Activated T-helper 2 cell treated with anti-CD3 and anti-CD28 coated beads, Interferon-gamma antibody, Interleukin-2, Interleukin-4, amounts not matched to agents 10 μg/mL and 5 μg/mL and 100 μg/mL, durations not matched to agents 14 hours and 24 hours and 36 hours (primary cell): ENCODE results near the gene SLC66A1. TPM values are rescaled to one million over a fixed set of nuclear protein-coding genes. Genes with fewer than 3 reads are reported as not detected.

Experiments used
- DNase-seq: peaks from one replicate; pipeline ENCODE4 v3.0.0; 2021; ENCODE audit warnings: low spot score
- H3K27ac Mint-ChIP-seq: one replicate; pipeline ENCODE4 v1.8.0; 2021; ENCODE audit warnings: mixed read lengths
- H3K27me3 Mint-ChIP-seq: one replicate; pipeline ENCODE4 v1.8.0; 2021; ENCODE audit warnings: low read depth, mixed read lengths
- H3K36me3 Mint-ChIP-seq: one replicate; pipeline ENCODE4 v1.8.0; 2021; ENCODE audit warnings: low read depth, mixed read lengths
- H3K4me1 Mint-ChIP-seq: one replicate; pipeline ENCODE4 v1.8.0; 2021; ENCODE audit warnings: low read depth, mixed read lengths
- H3K4me3 Mint-ChIP-seq: one replicate; pipeline ENCODE4 v1.8.0; 2021; ENCODE audit warnings: low read depth, mild to moderate bottlenecking, moderate library complexity, mixed read lengths
- H3K9me3 Mint-ChIP-seq: one replicate; pipeline ENCODE4 v1.8.0; 2021; ENCODE audit warnings: mixed read lengths
- intact Hi-C: fragments of 100-400 bp; cut with micrococcal nuclease; formaldehyde crosslinking; loops from one replicate; pipeline ENCODE4 v1.15.1; 2023
- total RNA-seq: library from RNA; stranded (reverse); gene quantifications from 2 replicates; pipeline ENCODE4 v1.2.3, GENCODE V29; 2022

Gene SLC66A1
- total RNA-seq, 1 donor from 2014 or later, result 12.1 TPM

DNA sequence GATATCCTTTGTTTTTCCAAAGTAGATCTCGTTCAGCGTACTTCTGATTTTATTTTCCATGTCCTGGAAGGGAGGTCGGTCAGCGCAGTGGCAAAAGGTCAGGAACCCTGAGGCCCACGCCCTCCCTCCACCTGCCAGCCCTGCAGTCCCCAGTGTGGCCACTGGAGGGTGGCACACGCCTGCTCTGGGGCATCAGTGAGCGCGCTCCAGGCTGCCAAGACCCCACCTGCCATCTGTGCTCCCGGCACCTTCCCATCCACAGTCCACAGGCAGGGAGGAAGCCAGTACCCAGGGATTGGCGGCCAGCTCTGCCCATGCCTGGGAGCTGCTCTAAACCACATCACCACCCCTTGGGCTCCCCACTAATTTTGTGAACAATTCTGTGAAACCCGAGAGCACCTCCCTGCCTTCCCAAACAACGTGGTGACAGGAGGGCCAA, 32.3 kb downstream of the SLC66A1 start:
- no peak overlapping the region for H3K27ac Mint-ChIP-seq
- DNase-seq, result peak; percentile 29
- H3K36me3 Mint-ChIP-seq, result peaks cover 49% of the 10 kb centered on the region

DNA sequence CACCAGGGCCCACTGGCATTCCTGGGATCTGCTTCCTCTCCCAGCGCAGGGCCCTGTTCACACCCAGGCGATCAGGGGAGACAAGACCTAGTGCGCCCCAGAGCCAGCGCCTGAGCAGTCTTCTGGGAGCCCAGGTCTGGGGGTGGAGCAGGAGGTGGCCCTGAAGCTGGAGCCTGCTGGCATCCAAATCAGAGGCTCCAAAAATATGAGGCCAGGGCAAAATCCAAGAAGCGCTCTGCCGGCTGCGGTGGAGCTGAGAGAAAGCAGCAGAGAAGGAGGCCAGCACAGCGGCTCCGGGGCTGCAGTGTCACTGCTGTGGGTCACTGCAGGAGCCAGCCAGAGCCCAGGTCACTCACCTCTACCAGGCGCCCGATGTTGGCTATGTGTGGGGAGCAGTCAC, 32.7 kb downstream of the SLC66A1 start:
- DNase-seq, result no peak
- H3K27me3 Mint-ChIP-seq, result no peaks in the 10 kb centered on the region
- no peak overlapping the region for H3K27ac Mint-ChIP-seq
- no peak overlapping the region for H3K4me3 Mint-ChIP-seq
- H3K4me1 Mint-ChIP-seq, result peaks cover 5% of the 10 kb centered on the region
- H3K9me3 Mint-ChIP-seq, result no peaks in the 10 kb centered on the region
- H3K36me3 Mint-ChIP-seq, result peaks cover 48% of the 10 kb centered on the region
- intact Hi-C loops, result loop anchor here (5.0 kb wide), 2 partner anchors 237 to 307 kb away; no protein-coding TSS in a partner anchor

More for the DNA sequence above, 32.3 kb downstream of the SLC66A1 start:
- no peak overlapping the region for H3K4me3 Mint-ChIP-seq
- no peaks in the 10 kb centered on the region for H3K27me3 Mint-ChIP-seq
- no peaks in the 10 kb centered on the region for H3K9me3 Mint-ChIP-seq
- H3K4me1 Mint-ChIP-seq, result peaks cover 5% of the 10 kb centered on the region
- intact Hi-C loops, result loop anchor here (5.0 kb wide), 2 partner anchors 238 to 308 kb away; no protein-coding TSS in a partner anchor

DNA sequence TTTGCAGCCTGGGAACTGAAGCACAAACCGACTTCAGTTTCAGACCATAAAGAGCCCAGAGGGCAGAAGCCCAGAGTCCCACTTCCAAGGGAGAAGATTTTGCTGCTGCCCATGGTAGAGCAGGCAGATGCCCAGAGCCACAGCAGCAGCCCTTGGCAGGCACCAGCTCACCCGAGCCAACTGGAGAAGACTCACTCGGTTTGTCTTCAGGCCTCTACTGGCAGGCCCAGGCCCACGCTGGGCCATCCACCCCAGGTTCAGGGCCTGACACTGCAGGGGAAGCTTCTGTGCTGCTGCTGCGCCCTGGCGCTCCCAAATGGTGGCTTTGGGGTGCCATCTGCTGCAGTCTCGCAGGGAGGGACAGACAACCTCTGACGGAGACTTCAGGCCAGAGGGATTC, 33.3 kb downstream of the SLC66A1 start:
- intact Hi-C loops, result no loop called here
- no peaks in the 10 kb centered on the region for H3K27me3 Mint-ChIP-seq
- no peak for DNase-seq
- H3K4me1 Mint-ChIP-seq, result peaks cover 5% of the 10 kb centered on the region
- H3K27ac Mint-ChIP-seq, result no peak overlapping the region
- H3K4me3 Mint-ChIP-seq, result no peak overlapping the region
- H3K36me3 Mint-ChIP-seq, result peaks cover 51% of the 10 kb centered on the region
- H3K9me3 Mint-ChIP-seq, result no peaks in the 10 kb centered on the region

DNA sequence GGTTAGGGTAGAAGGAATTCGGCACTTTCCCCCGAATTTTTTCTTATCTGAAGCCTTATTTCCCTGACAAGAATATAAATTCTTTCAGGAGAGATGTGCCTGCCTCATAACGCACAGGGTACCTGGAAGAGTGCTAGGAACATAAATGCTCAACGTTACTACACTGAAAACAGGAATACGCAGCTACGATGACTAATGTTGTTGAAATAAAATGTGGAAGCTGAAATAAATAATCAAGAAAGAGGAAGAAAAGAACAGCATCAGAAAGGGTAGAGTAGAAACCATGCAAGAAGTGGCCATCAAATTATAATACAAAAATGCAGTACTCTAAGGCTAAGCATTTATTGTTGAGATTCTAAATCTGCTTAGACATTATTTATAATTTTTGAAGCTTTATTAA, 33.9 kb downstream of the SLC66A1 start:
- intact Hi-C loops, result no loop called here
- no peak overlapping the region for H3K27ac Mint-ChIP-seq
- H3K4me1 Mint-ChIP-seq, result peaks cover 4% of the 10 kb centered on the region
- H3K27me3 Mint-ChIP-seq, result no peaks in the 10 kb centered on the region
- no peak for DNase-seq
- H3K9me3 Mint-ChIP-seq, result no peaks in the 10 kb centered on the region
- no peak overlapping the region for H3K4me3 Mint-ChIP-seq
- peaks cover 48% of the 10 kb centered on the region for H3K36me3 Mint-ChIP-seq

DNA sequence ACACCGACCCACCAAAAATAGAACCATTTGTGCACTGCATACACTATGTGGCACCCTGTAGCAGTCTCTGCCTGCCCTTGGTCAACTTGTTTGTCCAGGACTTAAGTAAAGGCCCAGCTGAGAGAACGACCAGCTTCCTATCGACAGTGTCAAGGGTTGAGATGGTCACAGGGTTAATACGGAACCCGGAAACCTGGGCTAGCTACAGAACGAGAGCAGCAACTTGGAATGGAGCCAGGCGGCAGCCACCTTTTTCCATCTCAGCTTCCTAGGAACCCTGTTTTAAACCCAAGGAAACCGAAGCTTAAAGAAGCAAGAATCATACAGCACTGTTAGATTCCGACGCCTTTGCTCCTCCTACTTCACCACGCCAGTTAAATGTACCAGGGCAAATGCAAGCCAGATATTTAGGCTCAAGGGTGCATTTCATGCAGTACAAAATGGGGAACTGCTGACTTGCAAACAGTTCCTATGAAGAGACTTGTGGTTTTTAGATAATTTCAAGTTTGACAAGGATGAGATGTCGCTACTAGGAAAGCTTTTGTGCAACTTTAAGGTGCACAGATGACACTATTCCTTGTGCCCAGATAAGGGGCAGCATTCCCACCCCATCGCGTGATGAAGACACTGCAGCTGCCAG, 35.5 kb downstream of the SLC66A1 start:
- Mint-ChIP-seq H3K27ac (peak overlapping the region; percentile 33), H3K4me1 (no peaks in the 10 kb centered on the region), H3K36me3 (peaks cover 45% of the 10 kb centered on the region), H3K9me3 (no peaks in the 10 kb centered on the region), H3K4me3 (no peak overlapping the region), H3K27me3 (no peaks in the 10 kb centered on the region)
- intact Hi-C loops, result no loop called here
- DNase-seq, result no peak

DNA sequence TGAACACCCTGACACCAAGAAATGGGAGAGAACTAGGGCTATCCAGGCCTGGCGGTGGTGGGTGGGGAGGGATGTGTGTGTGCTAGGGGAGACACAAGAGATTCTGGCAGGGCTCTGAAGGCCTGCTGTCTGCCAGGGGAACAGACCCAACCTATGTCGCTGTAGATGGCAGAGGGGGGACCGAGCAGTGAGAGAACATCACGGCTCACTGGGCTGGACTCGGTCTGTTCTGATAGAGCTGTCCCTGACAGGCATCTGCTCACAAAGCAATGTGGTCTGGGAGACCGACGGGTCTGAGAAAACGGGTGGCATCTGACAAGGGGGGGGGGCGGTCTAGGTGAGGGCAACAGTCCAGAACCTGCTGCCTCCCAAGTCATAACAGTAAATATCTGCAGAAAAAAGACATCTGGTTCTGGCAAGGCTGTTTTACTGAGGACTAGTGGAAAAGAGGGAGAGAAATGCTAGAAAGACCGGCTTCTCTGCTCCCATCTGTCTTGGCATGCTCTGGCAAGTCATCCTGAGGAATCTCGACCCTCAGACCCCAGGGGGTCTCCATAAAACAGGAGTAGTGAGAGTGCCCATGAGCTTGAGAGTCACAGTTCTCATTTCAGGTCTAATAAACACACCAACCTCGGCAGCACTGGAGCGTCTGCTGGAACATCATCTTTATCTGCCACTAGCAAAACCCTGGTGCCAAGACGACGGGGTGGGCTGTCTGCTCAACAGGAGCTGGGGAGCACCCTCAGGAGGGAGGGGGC, 36.5 kb downstream of the SLC66A1 start:
- Mint-ChIP-seq H3K27me3 (no peaks in the 10 kb centered on the region), H3K4me1 (no peaks in the 10 kb centered on the region), H3K9me3 (no peaks in the 10 kb centered on the region), H3K4me3 (no peak overlapping the region), H3K36me3 (peaks cover 46% of the 10 kb centered on the region), H3K27ac (peak overlapping the region; percentile 22)
- no peak for DNase-seq
- intact Hi-C loops, result no loop called here

DNA sequence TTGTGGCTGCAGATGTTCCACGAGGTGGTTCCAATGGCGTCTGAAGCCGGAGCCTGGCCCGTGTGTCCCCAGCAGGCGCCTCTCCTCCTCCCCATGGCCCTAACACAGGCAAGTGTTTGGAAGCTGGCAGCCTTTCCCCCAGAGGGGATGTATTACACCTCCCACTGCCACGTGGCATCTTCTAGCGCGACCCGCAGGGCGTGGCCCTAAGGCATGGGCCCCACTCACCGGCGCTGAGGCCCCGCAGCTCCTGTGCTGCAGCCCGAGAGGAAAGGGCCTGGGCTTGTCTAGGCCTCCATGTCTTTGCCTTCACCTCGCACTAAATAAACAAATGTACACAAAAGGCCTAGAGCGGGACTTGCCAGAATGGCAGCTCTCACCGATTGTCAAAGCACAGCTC, 37.9 kb downstream of the SLC66A1 start:
- Mint-ChIP-seq H3K27ac (no peak overlapping the region), H3K27me3 (no peaks in the 10 kb centered on the region), H3K9me3 (no peaks in the 10 kb centered on the region), H3K4me1 (no peaks in the 10 kb centered on the region), H3K4me3 (no peak overlapping the region), H3K36me3 (peaks cover 44% of the 10 kb centered on the region)
- intact Hi-C loops, result no loop called here
- DNase-seq, result no peak

DNA sequence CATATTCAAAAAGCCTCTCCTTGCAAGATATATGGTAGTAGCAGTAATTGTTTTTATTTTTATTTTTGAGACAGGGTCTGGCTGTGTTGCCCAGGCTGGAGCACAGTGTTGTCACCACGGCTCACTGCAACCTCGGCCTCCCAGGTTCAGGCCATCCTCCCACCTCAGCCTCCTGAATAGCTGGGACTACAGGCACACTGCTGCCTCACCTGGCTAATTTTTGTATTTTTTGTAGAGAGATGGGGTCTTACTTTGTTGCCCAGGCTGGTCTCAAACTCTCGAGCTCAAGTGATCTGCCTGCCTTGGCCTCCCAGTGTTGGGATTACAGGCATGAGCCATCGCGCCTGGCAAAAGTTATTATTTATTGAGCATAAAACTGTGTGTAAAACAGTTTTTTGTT, 38.4 kb downstream of the SLC66A1 start:
- Mint-ChIP-seq H3K4me1 (no peaks in the 10 kb centered on the region), H3K27ac (no peak overlapping the region), H3K36me3 (peaks cover 48% of the 10 kb centered on the region), H3K27me3 (no peaks in the 10 kb centered on the region), H3K9me3 (no peaks in the 10 kb centered on the region), H3K4me3 (no peak overlapping the region)
- DNase-seq, result no peak
- intact Hi-C loops, result no loop called here

DNA sequence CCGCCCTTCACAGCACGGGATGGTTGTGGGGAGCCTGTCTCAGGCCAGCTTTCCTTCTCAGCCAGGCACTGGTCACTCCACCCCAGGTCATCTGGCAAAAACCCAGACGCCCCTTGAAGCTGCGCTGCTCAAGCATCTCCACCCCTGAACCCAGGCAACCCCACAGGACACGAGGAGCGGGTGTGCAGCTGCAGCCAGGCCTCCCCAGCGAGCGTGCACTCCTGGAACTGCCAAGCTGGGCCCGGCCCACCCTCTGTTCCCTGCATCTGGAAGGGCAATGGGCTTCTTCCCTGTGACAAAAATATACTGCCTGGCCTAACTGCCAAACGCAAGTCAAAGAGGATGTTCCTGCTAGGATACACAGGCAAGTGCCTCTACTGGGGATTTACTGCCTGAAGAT, 39.7 kb downstream of the SLC66A1 start:
- intact Hi-C loops, result no loop called here
- H3K4me1 Mint-ChIP-seq, result no peaks in the 10 kb centered on the region
- H3K36me3 Mint-ChIP-seq, result peaks cover 51% of the 10 kb centered on the region
- no peak overlapping the region for H3K27ac Mint-ChIP-seq
- H3K27me3 Mint-ChIP-seq, result no peaks in the 10 kb centered on the region
- no peak overlapping the region for H3K4me3 Mint-ChIP-seq
- no peaks in the 10 kb centered on the region for H3K9me3 Mint-ChIP-seq
- no peak for DNase-seq

DNA sequence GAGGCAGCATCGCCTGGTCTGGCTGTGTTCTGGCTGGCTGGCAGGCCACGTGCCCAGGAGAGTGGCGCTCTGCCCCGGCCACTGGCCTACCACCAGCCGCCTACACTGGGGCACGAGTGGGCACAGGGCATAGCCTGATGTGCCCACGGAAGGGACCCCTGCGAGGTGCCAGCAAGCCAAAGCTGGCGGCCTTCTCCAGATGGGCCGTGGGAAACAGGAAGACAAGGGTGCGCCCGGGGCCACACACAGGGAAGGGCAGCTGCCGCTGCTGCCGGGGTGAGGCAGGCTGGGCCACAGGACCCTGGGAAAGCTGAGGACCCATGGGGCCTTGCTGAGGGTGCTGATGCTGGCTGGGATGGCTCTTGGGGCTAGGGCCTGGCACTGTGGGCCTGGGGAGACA, 40.7 kb downstream of the SLC66A1 start:
- DNase-seq, result no peak
- Mint-ChIP-seq H3K27me3 (no peaks in the 10 kb centered on the region), H3K9me3 (no peaks in the 10 kb centered on the region), H3K36me3 (peaks cover 60% of the 10 kb centered on the region), H3K27ac (no peak overlapping the region), H3K4me1 (no peaks in the 10 kb centered on the region), H3K4me3 (no peak overlapping the region)
- intact Hi-C loops, result no loop called here

DNA sequence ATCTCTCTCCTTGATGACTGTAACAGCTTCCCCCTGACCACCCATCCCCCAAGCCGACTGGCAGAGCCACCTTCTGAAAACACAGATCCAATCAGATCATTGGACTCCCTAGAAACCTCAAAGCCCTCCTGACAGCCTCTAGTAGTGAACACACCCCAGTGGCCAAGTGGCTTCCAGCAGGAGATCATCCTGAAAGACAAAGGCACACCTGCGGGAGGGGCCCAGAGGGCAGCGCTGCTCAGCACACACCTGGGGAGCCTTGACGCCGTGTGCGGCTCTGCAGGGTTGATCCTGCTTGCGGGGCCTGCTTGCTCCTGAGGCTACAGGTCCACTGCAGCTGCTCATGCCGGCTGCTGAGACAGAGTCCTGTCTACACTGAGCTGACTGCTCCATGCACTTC, 41.5 kb downstream of the SLC66A1 start:
- intact Hi-C loops, result no loop called here
- DNase-seq, result no peak
- H3K36me3 Mint-ChIP-seq, result peaks cover 56% of the 10 kb centered on the region
- H3K4me1 Mint-ChIP-seq, result no peaks in the 10 kb centered on the region
- no peaks in the 10 kb centered on the region for H3K27me3 Mint-ChIP-seq
- H3K4me3 Mint-ChIP-seq, result no peak overlapping the region
- no peaks in the 10 kb centered on the region for H3K9me3 Mint-ChIP-seq
- H3K27ac Mint-ChIP-seq, result no peak overlapping the region

DNA sequence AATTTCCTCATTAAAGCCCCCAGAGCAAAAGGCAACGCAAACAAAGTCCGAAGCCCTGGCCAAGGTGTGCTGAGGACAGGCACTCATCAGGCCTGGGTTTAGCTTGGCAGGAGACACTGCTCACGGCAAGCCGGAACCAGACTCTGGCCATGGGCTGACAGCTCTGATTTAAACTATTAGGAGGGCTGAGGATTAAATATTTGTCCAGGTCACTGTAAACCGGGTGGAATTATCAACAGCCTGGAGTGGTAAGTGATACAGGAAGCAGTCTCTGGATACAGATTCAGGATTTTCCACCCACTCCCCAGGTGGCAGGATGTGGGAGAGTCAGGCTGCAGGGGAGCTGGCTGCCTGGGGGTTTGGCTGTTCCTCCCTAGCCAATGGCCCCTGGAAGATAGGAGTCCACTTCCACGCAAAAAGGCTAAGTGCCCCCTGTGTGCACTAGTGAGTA, 42.4 kb downstream of the SLC66A1 start:
- Mint-ChIP-seq H3K36me3 (peaks cover 51% of the 10 kb centered on the region), H3K27ac (no peak overlapping the region)

DNA sequence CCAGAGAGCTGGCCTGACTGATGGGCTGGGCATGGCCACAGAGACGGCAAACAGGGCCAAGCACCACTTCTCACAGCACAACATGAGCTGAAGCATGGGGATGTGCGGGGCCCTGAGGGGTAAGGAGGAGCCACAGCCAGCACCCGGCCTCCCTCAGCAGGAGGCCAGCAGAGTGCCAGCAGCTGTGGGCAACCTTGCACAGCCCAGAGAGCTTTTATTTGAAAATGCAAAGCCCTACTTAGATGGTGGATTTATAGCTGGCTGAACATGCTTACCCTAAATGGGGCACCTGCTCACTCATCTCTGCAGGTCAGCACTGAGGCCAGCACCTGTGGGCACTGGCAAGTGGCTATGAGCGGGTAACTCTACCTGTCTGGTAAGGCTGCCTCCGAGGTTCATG, 44.1 kb downstream of the SLC66A1 start:
- Mint-ChIP-seq H3K36me3 (peaks cover 46% of the 10 kb centered on the region), H3K27ac (no peak overlapping the region), H3K9me3 (no peaks in the 10 kb centered on the region), H3K4me3 (no peak overlapping the region), H3K27me3 (no peaks in the 10 kb centered on the region), H3K4me1 (peaks cover 16% of the 10 kb centered on the region)
- DNase-seq, result no peak
- intact Hi-C loops, result no loop called here

More for the DNA sequence above, 42.4 kb downstream of the SLC66A1 start:
- Mint-ChIP-seq H3K27me3 (no peaks in the 10 kb centered on the region), H3K4me1 (no peaks in the 10 kb centered on the region), H3K4me3 (no peak overlapping the region), H3K9me3 (no peaks in the 10 kb centered on the region)
- intact Hi-C loops, result no loop called here
- DNase-seq, result no peak
